ENCODE measurements around the gene ISG20L2.

DNA sequence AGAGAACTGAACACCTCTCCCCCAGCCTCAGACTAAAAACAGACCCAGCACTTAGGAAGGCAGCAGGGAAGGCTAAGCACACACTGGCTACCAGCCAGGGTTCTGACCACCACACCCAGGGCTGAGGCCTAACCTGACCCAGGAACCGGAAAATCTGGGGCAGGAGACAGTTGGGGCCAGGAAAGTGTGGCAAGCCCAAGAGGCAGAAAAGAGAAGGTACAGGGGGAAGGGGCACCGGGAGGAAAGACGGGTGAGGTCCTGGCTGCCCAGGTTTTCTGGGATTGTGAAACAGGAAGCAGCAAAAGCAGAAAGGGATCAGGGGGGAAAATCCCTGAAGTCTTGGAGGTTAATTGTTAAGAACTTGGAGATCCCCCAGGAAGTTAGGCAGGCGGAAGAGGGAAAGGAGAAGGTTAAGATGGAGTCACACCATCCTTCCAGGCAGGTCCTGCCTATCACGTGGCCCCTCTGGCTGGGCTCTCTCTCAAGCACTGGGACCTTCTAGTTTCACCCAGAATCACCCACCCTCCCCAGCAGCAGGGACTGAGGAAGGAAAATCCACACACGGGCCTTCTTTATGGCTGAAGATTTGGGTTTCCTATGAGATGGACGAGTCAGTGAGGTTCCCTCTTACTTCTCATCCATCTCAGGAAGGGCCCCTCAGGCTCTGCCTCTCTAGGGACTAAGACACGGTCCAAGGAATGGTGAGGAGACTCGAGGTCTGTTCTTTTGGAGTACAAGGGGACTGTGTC is 20.3 kb upstream of the ISG20L2 start:
- no peak for TF ChIP-seq CTCF (IDR thresholded peaks at IDR 0.05)
- no peak for TF ChIP-seq POLR2A (IDR thresholded peaks at IDR 0.05)
